ENCODE data around the gene HOXC6.

DNA sequence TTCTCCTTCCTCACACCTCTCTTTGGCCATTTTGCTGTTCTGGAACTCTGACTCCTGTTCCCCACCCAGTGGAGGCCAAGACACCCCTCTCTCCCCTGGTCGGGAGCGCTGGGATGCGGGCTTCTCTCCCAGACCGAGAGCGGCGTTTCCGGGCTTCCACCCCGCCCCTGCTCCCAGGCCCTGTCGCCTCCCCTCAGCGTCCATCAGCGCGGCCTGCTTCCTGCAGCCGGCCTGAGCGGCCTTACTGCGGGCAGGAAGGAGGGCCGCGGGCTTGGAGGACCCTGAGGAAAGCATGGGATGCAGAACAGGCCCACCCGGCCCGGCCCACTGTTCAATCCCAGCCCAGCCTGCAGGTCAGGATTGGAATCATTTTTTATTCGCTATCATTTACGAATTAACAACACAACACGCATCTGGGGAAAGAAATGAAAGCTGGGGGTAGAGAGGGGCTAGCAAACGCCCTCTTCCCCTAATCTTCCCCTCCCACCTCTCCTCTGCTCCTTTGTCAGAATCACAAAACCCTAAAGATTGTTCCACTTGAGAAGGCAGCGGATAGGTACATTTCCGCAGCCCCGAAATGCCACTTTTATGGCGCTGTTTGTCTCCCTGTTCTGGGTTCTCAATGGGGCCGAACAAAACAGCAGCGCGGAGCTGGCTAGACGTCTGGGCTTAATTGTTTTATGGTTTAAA, 23.3 kb upstream of the HOXC6 start:
- TF ChIP-seq, protein P1, sequence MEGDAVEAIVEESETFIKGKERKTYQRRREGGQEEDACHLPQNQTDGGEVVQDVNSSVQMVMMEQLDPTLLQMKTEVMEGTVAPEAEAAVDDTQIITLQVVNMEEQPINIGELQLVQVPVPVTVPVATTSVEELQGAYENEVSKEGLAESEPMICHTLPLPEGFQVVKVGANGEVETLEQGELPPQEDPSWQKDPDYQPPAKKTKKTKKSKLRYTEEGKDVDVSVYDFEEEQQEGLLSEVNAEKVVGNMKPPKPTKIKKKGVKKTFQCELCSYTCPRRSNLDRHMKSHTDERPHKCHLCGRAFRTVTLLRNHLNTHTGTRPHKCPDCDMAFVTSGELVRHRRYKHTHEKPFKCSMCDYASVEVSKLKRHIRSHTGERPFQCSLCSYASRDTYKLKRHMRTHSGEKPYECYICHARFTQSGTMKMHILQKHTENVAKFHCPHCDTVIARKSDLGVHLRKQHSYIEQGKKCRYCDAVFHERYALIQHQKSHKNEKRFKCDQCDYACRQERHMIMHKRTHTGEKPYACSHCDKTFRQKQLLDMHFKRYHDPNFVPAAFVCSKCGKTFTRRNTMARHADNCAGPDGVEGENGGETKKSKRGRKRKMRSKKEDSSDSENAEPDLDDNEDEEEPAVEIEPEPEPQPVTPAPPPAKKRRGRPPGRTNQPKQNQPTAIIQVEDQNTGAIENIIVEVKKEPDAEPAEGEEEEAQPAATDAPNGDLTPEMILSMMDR (IDR thresholded peaks at IDR 0.05), result no peak
- TF ChIP-seq POLR2A (IDR thresholded peaks at IDR 0.05) (no peak), EP300 (IDR thresholded peaks at IDR 0.05) (peak in 1 of 2 donors; percentile 59)

Data from tibial nerve (tissue), 4 donors.